ENCODE data around the gene C1QTNF7.

Gene C1QTNF7

GRCh38 chr4:15466596-15466995, 38.8 kb downstream of the C1QTNF7 start:
- no peak for DNase-seq

GRCh38 chr4:15469402-15470127, 41.7 kb downstream of the C1QTNF7 start, which contains the start of gene CC2D2A:
TSS of gene CC2D2A (plus strand) at chr4:15469882. CDS start at chr4:15475933, 6,051 bp downstream.
- no peak for DNase-seq

- no peak for DNase-seq
These were observed 42.3 kb downstream of the C1QTNF7 start for GRCh38 chr4:15470128-15470475.

- DNase-seq: no peak
These were observed 48.6 kb downstream of the C1QTNF7 start for GRCh38 chr4:15476396-15476795.

- no peak for DNase-seq
These were observed 50.9 kb downstream of the C1QTNF7 start for GRCh38 chr4:15478724-15479088.

GRCh38 chr4:15479089-15479912, 51.5 kb downstream of the C1QTNF7 start:
- peak; percentile 49 for DNase-seq

GRCh38 chr4:15479913-15480185, 52.0 kb downstream of the C1QTNF7 start:
- no peak for DNase-seq

GRCh38 chr4:15481961-15482745, 54.3 kb downstream of the C1QTNF7 start:
- DNase-seq: no peak

GRCh38 chr4:15482842-15483241, 55.0 kb downstream of the C1QTNF7 start:
- no peak for DNase-seq

GRCh38 chr4:15488136-15488535, 60.3 kb downstream of the C1QTNF7 start:
- no peak for DNase-seq

GRCh38 chr4:15488658-15489470, 61.0 kb downstream of the C1QTNF7 start:
- no peak for DNase-seq

GRCh38 chr4:15489551-15489950, 61.7 kb downstream of the C1QTNF7 start:
- DNase-seq: no peak

- DNase-seq: no peak
These were observed 65.6 kb downstream of the C1QTNF7 start for GRCh38 chr4:15493411-15493810.

- no peak for DNase-seq
These were observed 67.8 kb downstream of the C1QTNF7 start for GRCh38 chr4:15495621-15496020.

Data from hematopoietic multipotent progenitor cell treated with erythropoietin and hydrocortisone succinate and interleukin-3 and kit ligand, for 8 days (in vitro differentiated cells).